Karpas-422 (cell line): ENCODE measurements around the gene RAB5A. TPM values are rescaled to one million over a fixed set of nuclear protein-coding genes. Genes with fewer than 3 reads are reported as not detected.

ENCODE experiments used
- DNase-seq: peaks from one replicate; pipeline ENCODE4 v3.0.0-alpha.2; 2015
- H2AFZ ChIP-seq: fragments of 200-600 bp; sonication (generic); 2 replicates; pipeline ENCODE4 v1.6.1; 2014; ENCODE audit warnings: antibody characterized with exemption, low read length, mixed read lengths
- H3K27ac ChIP-seq: fragments of 200-600 bp; sonication (generic); 2 replicates; pipeline ENCODE4 v1.5.1; 2014; ENCODE audit warnings: mild to moderate bottlenecking, low read length, moderate library complexity
- H3K27me3 ChIP-seq: fragments of 200-600 bp; sonication (generic); 2 replicates; pipeline ENCODE4 v1.6.1; 2014; ENCODE audit warnings: low read length, mixed read lengths
- H3K36me3 ChIP-seq: fragments of 200-600 bp; sonication (generic); 2 replicates; pipeline ENCODE4 v1.6.1; 2014; ENCODE audit warnings: low read length, mixed read lengths; ENCODE audit not compliant: insufficient read depth
- H3K4me1 ChIP-seq: fragments of 200-600 bp; sonication (generic); 2 replicates; pipeline ENCODE4 v1.6.1; 2014; ENCODE audit warnings: mild to moderate bottlenecking, low read length, mixed read lengths
- H3K4me2 ChIP-seq: fragments of 200-600 bp; sonication (generic); 2 replicates; pipeline ENCODE4 v1.6.1; 2014; ENCODE audit warnings: low read length, low read depth, mild to moderate bottlenecking; ENCODE audit not compliant: poor library complexity, severe bottlenecking
- H3K4me3 ChIP-seq: fragments of 200-600 bp; sonication (generic); 2 replicates; pipeline ENCODE4 v1.5.1; 2014; ENCODE audit warnings: mild to moderate bottlenecking, antibody characterized with exemption, low read length, mixed read lengths
- H3K79me2 ChIP-seq: fragments of 200-600 bp; sonication (generic); 2 replicates; pipeline ENCODE4 v1.6.1; 2014; ENCODE audit warnings: mild to moderate bottlenecking, low read length, mixed read lengths
- H3K9ac ChIP-seq: fragments of 200-600 bp; sonication (generic); 2 replicates; pipeline ENCODE4 v1.6.0; 2014; ENCODE audit warnings: low read length
- H3K9me2 ChIP-seq: fragments of 200-600 bp; sonication (generic), shearing (Covaris generic); replicated peaks from 2 replicates; pipeline ENCODE4 v1.6.0; 2014; ENCODE audit warnings: mild to moderate bottlenecking, low read length, moderate library complexity; ENCODE audit not compliant: insufficient read depth
- H3K9me3 ChIP-seq: fragments of 300-700, 200-600 bp; sonication (generic); 2 replicates; pipeline ENCODE4 v1.6.1; 2014; ENCODE audit warnings: low read length, mixed read lengths
- H4K20me1 ChIP-seq: fragments of 200-600 bp; sonication (generic); 2 replicates; pipeline ENCODE4 v1.6.1; 2014; ENCODE audit warnings: mild to moderate bottlenecking, antibody characterized with exemption, low read length, low read depth; ENCODE audit not compliant: insufficient read depth
- total RNA-seq: library from RNA; depleted of rRNA; stranded (reverse); fragments of >200 nt; shearing (Covaris generic); gene quantifications from 2 replicates; pipeline ENCODE4 v1.2.3, GENCODE V29; 2014; ENCODE audit warnings: low replicate concordance

Gene RAB5A
- total RNA-seq, 1 experiment from 2014 or later, result 49.2 TPM

DNA sequence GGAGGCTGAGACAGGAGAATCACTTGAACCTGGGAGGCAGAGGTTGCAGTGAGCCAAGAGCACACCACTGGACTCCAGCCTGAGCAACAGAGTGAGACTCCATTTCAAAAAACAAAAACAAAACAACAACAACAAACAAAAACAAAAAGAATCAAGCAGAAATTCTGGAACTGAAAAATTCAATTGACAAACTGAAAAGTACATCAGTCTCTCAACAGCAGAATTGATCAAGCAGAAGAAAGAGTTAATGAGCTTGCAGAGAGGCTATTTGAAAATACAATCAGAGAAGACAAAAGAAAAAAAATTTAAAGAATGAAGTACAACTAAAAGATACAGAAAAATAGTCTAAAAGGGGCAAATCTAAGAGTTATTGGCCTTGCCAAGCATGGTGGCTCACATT lies 35.4 kb upstream of the RAB5A start:
- Histone ChIP-seq H3K4me3 (no peak overlapping the region), H3K27ac (no peak overlapping the region), H3K9ac (no peak overlapping the region), H2AFZ (no peak overlapping the region), H3K9me2 (no peaks in the 10 kb centered on the region), H3K4me1 (no peaks in the 10 kb centered on the region), H3K4me2 (no peak overlapping the region), H4K20me1 (no peaks in the 10 kb centered on the region), H3K27me3 (no peaks in the 10 kb centered on the region), H3K36me3 (no peaks in the 10 kb centered on the region), H3K9me3 (no peaks in the 10 kb centered on the region), H3K79me2 (no peaks in the 10 kb centered on the region)
- no peak for DNase-seq

DNA sequence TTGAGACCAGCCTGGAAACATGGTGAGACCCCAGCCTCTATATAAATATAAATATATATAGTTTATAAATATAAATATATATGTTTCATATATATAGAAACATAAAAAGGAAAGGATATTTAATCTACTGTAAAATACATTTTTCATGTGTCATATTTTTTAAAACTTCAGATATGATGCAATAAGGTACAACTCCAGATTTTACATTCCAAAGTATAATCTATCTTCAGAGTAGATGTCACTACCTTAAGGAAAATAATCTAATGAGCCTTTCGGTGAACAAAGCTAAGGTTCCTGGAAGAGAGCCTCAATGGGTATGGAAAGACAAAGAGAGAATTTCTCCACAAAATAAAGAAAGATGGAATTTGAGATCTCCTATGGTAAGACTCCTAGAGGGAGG lies 29.7 kb upstream of the RAB5A start:
- no peaks in the 10 kb centered on the region for H3K9me2 ChIP-seq
- no peak overlapping the region for H3K4me3 ChIP-seq
- no peak overlapping the region for H3K4me2 ChIP-seq
- H2AFZ ChIP-seq, result no peak overlapping the region
- H3K27me3 ChIP-seq, result no peaks in the 10 kb centered on the region
- DNase-seq, result no peak
- no peaks in the 10 kb centered on the region for H3K79me2 ChIP-seq
- no peak overlapping the region for H3K27ac ChIP-seq
- no peaks in the 10 kb centered on the region for H4K20me1 ChIP-seq
- H3K4me1 ChIP-seq, result no peaks in the 10 kb centered on the region
- H3K9me3 ChIP-seq, result no peaks in the 10 kb centered on the region
- no peak overlapping the region for H3K9ac ChIP-seq
- no peaks in the 10 kb centered on the region for H3K36me3 ChIP-seq

DNA sequence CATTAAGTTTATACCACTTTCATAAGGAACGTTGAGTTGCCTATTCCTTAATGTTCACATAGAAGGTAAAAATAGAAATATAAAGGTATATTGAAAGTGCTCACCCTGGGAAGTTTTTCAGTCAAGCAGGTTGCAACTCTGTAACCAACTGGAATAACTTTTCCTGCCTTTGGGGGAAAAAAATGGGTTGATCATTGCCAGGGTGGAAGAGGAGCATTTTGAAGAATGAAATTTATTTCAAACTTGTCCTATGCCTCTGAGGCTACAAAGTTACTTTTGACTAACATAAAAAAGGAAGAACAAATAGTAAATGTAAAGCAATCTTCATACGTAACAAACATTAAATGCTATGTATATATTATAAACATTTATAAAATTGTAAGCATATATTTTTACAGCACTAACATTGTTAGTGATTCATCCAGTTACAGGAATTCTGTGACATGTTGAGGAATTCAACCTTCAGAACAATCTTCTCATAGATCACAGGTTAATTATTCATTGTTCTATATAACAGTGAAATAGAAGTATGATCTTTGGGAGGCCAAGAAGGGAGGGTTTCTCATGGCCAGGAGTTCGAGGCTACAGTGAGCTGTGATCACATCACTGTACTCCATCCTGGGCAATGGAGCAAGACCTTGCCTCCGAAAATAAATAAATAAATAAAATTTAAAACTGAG lies 26.4 kb upstream of the RAB5A start:
- no peak overlapping the region for H3K27ac ChIP-seq
- DNase-seq, result no peak
- no peaks in the 10 kb centered on the region for H3K79me2 ChIP-seq
- H3K4me1 ChIP-seq, result no peaks in the 10 kb centered on the region
- no peaks in the 10 kb centered on the region for H3K36me3 ChIP-seq
- H3K9me2 ChIP-seq, result no peaks in the 10 kb centered on the region
- no peak overlapping the region for H2AFZ ChIP-seq
- H3K9ac ChIP-seq, result no peak overlapping the region
- no peaks in the 10 kb centered on the region for H3K27me3 ChIP-seq
- no peak overlapping the region for H3K4me3 ChIP-seq
- no peak overlapping the region for H3K4me2 ChIP-seq
- no peaks in the 10 kb centered on the region for H3K9me3 ChIP-seq
- no peaks in the 10 kb centered on the region for H4K20me1 ChIP-seq

DNA sequence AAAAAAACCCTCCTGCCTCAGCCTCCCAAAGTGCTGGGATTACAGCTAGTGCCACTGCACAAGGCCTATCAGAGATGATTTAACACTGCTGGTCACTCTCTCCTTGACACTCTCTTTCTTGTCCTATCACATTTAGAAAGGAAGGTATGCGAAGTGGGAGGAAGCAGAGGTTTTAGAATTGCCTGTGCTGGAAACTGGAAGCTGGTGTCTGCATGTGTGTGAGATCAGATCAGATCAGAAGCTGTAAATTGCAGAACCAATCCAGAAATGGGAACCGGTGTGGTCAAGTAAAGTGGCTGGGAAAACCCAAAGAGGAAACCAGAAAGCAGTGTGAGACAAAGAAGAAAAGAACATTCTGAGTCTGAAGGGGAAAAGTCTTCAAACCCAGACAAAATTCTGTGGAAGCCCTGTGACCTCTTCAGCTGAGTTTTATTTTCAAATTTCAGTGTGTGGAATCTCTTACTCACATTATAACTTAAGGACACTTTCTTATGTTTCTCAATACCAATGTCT lies 15.7 kb upstream of the RAB5A start:
- H3K36me3 ChIP-seq, result no peaks in the 10 kb centered on the region
- no peaks in the 10 kb centered on the region for H3K9me3 ChIP-seq
- no peak overlapping the region for H3K9ac ChIP-seq
- H3K79me2 ChIP-seq, result no peaks in the 10 kb centered on the region
- H3K27ac ChIP-seq, result no peak overlapping the region
- H4K20me1 ChIP-seq, result no peaks in the 10 kb centered on the region
- H3K4me2 ChIP-seq, result no peak overlapping the region
- H3K27me3 ChIP-seq, result no peaks in the 10 kb centered on the region
- no peak for DNase-seq
- H3K9me2 ChIP-seq, result no peaks in the 10 kb centered on the region
- no peaks in the 10 kb centered on the region for H3K4me1 ChIP-seq
- H3K4me3 ChIP-seq, result no peak overlapping the region
- H2AFZ ChIP-seq, result no peak overlapping the region

DNA sequence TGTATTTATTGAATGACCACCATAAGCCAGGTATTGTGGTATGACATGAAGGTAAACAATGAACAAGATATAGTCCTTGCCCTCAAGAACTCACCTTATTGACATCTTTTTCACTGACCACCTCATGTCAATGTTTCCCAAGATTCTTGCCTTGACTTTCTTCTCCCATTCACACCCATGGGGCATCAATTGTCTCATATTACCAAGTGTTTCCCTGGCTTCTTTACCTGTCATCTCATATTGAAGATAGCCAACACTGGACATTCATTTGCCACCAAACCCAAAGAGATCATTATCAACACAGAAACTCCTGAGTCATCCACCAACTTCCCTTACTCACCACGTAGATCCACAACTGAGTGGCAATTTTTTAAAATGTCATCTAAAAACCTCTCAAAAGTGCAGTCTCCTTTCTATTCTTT lies 15.1 kb upstream of the RAB5A start:
- Histone ChIP-seq H3K4me2 (no peak overlapping the region), H3K36me3 (no peaks in the 10 kb centered on the region), H3K9ac (no peak overlapping the region), H3K27ac (no peak overlapping the region), H4K20me1 (no peaks in the 10 kb centered on the region), H3K4me3 (no peak overlapping the region), H3K9me2 (no peaks in the 10 kb centered on the region), H2AFZ (no peak overlapping the region), H3K79me2 (no peaks in the 10 kb centered on the region), H3K9me3 (no peaks in the 10 kb centered on the region), H3K4me1 (no peaks in the 10 kb centered on the region), H3K27me3 (no peaks in the 10 kb centered on the region)
- DNase-seq, result no peak

DNA sequence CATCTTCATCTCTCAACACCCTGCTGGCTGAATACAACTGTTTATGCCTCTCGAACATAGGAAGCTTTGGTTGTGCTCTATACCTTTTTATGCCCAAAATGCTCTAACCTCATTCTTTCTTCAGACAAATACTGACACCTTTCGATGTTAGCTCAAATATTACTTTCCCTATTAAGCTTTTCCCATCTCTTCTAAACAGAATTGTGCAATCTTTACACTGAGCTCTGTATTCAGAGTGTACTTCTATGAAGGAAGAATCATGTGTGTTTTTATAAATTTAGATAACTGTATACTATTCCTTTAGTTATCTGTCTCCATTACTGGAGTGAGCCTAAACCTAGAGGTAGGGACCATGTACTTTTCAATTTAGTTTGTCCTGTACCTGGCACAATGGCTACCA lies 14.5 kb upstream of the RAB5A start:
- H4K20me1 ChIP-seq, result no peaks in the 10 kb centered on the region
- no peak overlapping the region for H3K27ac ChIP-seq
- no peaks in the 10 kb centered on the region for H3K36me3 ChIP-seq
- no peak overlapping the region for H3K4me3 ChIP-seq
- no peak overlapping the region for H2AFZ ChIP-seq
- DNase-seq, result no peak
- H3K9me3 ChIP-seq, result no peaks in the 10 kb centered on the region
- no peaks in the 10 kb centered on the region for H3K27me3 ChIP-seq
- H3K9me2 ChIP-seq, result no peaks in the 10 kb centered on the region
- no peak overlapping the region for H3K9ac ChIP-seq
- no peaks in the 10 kb centered on the region for H3K4me1 ChIP-seq
- no peak overlapping the region for H3K4me2 ChIP-seq
- H3K79me2 ChIP-seq, result no peaks in the 10 kb centered on the region

DNA sequence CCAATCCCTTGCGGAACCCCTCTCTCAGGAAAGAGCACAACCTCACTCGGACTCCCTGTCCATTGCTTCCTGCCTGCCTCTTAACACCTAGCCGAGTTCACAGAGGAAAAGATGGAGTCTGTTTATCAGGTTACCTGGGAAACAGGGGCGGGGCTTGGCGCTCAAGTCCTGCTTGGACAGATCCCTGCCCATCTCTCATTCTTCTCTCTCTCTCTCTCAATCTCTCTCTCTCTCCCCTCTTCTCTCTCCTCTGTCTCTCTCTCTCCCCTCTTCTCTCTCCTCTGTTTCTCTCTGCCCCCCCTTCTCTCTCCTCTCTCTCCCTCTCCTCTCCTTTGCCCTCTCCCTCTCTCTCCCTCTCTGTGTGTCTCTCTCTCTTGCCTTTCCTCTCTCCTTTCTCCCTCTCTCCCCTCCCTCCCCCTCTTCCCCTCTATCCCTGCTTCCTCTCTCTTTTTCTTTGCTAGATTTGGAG lies 12.8 kb upstream of the RAB5A start, which contains the start of gene EFHB:
TSS of gene EFHB (minus strand) at position 120 of the 469 bp plus-strand sequence. CDS start 199 bp downstream, outside the sequence.
- Histone ChIP-seq H2AFZ (no peak within 1 kb of the TSS), H3K79me2 (no peaks in the 10 kb centered on the region), H3K9me2 (no peaks in the 10 kb centered on the region), H3K27me3 (no peaks in the 10 kb centered on the region), H3K4me2 (no peak within 1 kb of the TSS), H4K20me1 (no peaks in the 10 kb centered on the region), H3K9ac (no peak within 1 kb of the TSS), H3K4me3 (no peak within 1 kb of the TSS), H3K4me1 (no peaks in the 10 kb centered on the region), H3K9me3 (no peaks in the 10 kb centered on the region), H3K27ac (no peak within 1 kb of the TSS), H3K36me3 (no peaks in the 10 kb centered on the region)
- DNase-seq, result no peak

DNA sequence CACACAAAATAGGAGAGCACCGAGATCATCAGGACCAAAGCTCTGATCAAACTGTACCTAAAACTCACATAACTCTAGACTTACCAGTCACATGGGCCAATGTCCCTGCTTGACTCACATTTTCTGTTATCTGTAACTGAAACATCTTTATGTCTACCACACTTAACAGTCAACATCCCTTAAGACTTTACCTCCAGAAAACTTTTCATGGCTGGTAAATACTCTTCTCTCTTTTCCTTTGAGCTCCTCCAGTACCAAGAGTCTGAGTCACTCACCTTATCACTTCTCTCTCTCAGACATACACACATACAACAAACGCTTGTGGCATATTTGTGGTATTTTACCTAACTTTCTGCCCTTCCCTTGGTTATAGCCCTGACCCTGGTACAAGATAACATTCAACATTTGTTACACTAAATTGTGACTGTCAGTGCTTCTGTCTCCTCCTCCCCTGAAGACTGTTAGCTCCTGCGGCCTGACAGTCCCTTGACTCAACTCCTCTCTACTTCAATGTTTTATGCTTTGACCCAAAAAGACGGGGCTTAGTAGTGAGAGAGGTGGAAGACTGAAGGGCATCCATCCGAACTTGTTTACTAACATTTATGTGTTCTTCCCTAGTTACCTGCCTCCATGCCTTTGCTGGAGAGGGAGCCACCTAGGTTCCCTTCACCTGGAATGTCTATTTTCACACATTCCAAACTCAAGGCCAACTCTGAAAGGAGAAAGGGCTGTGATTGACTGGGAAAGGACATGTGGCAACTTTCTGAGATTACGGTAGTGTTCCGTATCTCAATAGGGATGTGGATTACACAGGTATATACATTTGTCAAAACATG lies 9.2 kb upstream of the RAB5A start:
- no peak overlapping the region for H3K27ac ChIP-seq
- H3K4me1 ChIP-seq, result no peaks in the 10 kb centered on the region
- H2AFZ ChIP-seq, result no peak overlapping the region
- no peak for DNase-seq
- H3K4me3 ChIP-seq, result no peak overlapping the region
- no peaks in the 10 kb centered on the region for H4K20me1 ChIP-seq
- no peaks in the 10 kb centered on the region for H3K79me2 ChIP-seq
- H3K27me3 ChIP-seq, result no peaks in the 10 kb centered on the region
- no peaks in the 10 kb centered on the region for H3K36me3 ChIP-seq
- no peak overlapping the region for H3K4me2 ChIP-seq
- no peaks in the 10 kb centered on the region for H3K9me3 ChIP-seq
- no peak overlapping the region for H3K9ac ChIP-seq
- no peaks in the 10 kb centered on the region for H3K9me2 ChIP-seq
